Measurements from ENCODE around the gene TRUB2. TPM values are rescaled to one million over a fixed set of nuclear protein-coding genes. Genes with fewer than 3 reads are reported as not detected.

The TRUB2 gene
- total RNA-seq, 2 donors from 2014 or later = 25.6 to 35.9 TPM

- Mint-ChIP-seq H3K27ac (peak overlapping the region; percentile 93 to 99), H3K9me3 (no peaks in the 10 kb centered on the region), H3K36me3 (peaks cover 6 to 20% of the 10 kb centered on the region in 2 donors)
- DNase-seq (ENCODE audit: low spot score in 2 of 2) (no peak), ATAC-seq (peak; percentile 5 to 12)
These were observed 306 bp downstream of the TRUB2 start for GRCh38 chr9:128321879-128322403.

- Mint-ChIP-seq H3K9me3 (no peaks in the 10 kb centered on the region), H3K36me3 (peaks cover 6 to 20% of the 10 kb centered on the region in 2 donors), H3K27ac (peak overlapping the region; percentile 93 to 99)
- DNase-seq (ENCODE audit: low spot score in 2 of 2) (no peak), ATAC-seq (no peak)
These were observed 904 bp downstream of the TRUB2 start for GRCh38 chr9:128321343-128321742.

- Mint-ChIP-seq H3K9me3 (no peaks in the 10 kb centered on the region), H3K27ac (peak overlapping the region; percentile 25 to 65), H3K36me3 (peaks cover 0 to 5% of the 10 kb centered on the region in 2 donors)
- DNase-seq (ENCODE audit: low spot score in 2 of 2) = no peak
- ATAC-seq = peak in 1 of 2 donors; percentile 18
These were observed 4.6 kb downstream of the TRUB2 start for GRCh38 chr9:128317629-128318028.

GRCh38 chr9:128316421-128316820 is 5.8 kb downstream of the TRUB2 start:
- Mint-ChIP-seq H3K27ac (peak overlapping the region in 1 of 2 donors; percentile 65), H3K36me3 (no peaks in the 10 kb centered on the region), H3K9me3 (no peaks in the 10 kb centered on the region)
- DNase-seq (ENCODE audit: low spot score in 2 of 2) (no peak), ATAC-seq (no peak)

- Mint-ChIP-seq H3K36me3 (no peaks in the 10 kb centered on the region), H3K27ac (no peak overlapping the region), H3K9me3 (no peaks in the 10 kb centered on the region)
- no peak for DNase-seq (ENCODE audit: low spot score in 2 of 2)
- no peak for ATAC-seq
These were observed 7.5 kb downstream of the TRUB2 start for GRCh38 chr9:128314697-128315096.

GRCh38 chr9:128310461-128310860 is 11.8 kb downstream of the TRUB2 start:
- ATAC-seq (no peak), DNase-seq (ENCODE audit: low spot score in 2 of 2) (no peak)
- Mint-ChIP-seq H3K36me3 (no peaks in the 10 kb centered on the region), H3K9me3 (no peaks in the 10 kb centered on the region), H3K27ac (no peak overlapping the region)

GRCh38 chr9:128309551-128309950 is 12.7 kb downstream of the TRUB2 start:
- no peaks in the 10 kb centered on the region for H3K9me3 Mint-ChIP-seq
- DNase-seq (ENCODE audit: low spot score in 2 of 2) (no peak), ATAC-seq (no peak)
- no peaks in the 10 kb centered on the region for H3K36me3 Mint-ChIP-seq
- no peak overlapping the region for H3K27ac Mint-ChIP-seq

GRCh38 chr9:128304971-128305288 is 17.3 kb downstream of the TRUB2 start:
- no peaks in the 10 kb centered on the region for H3K36me3 Mint-ChIP-seq
- DNase-seq (ENCODE audit: low spot score in 2 of 2) = no peak
- no peaks in the 10 kb centered on the region for H3K9me3 Mint-ChIP-seq
- no peak for ATAC-seq
- peak overlapping the region; percentile 11 to 62 for H3K27ac Mint-ChIP-seq

- H3K9me3 Mint-ChIP-seq = no peaks in the 10 kb centered on the region
- DNase-seq (ENCODE audit: low spot score in 2 of 2) (no peak), ATAC-seq (no peak)
- H3K36me3 Mint-ChIP-seq = no peaks in the 10 kb centered on the region
- H3K27ac Mint-ChIP-seq = peak overlapping the region; percentile 9 to 79
These were observed 17.9 kb downstream of the TRUB2 start for GRCh38 chr9:128304136-128304970.

GRCh38 chr9:128298535-128299482 is 23.4 kb downstream of the TRUB2 start:
- ATAC-seq = no peak
- Mint-ChIP-seq H3K36me3 (no peaks in the 10 kb centered on the region), H3K27ac (peak overlapping the region in 1 of 2 donors; percentile 47), H3K9me3 (no peaks in the 10 kb centered on the region)
- no peak for DNase-seq (ENCODE audit: low spot score in 2 of 2)

GRCh38 chr9:128297221-128297773 is 24.9 kb downstream of the TRUB2 start:
- no peak for DNase-seq (ENCODE audit: low spot score in 2 of 2)
- H3K27ac Mint-ChIP-seq = peak overlapping the region; percentile 55 to 66
- no peaks in the 10 kb centered on the region for H3K9me3 Mint-ChIP-seq
- H3K36me3 Mint-ChIP-seq = no peaks in the 10 kb centered on the region
- ATAC-seq = no peak

GRCh38 chr9:128296340-128297220 is 25.7 kb downstream of the TRUB2 start:
- ATAC-seq = no peak
- no peaks in the 10 kb centered on the region for H3K9me3 Mint-ChIP-seq
- no peak for DNase-seq (ENCODE audit: low spot score in 2 of 2)
- H3K36me3 Mint-ChIP-seq = no peaks in the 10 kb centered on the region
- peak overlapping the region in 1 of 2 donors; percentile 55 for H3K27ac Mint-ChIP-seq

GRCh38 chr9:128294142-128294541 is 28.1 kb downstream of the TRUB2 start:
- H3K27ac Mint-ChIP-seq = no peak overlapping the region
- H3K36me3 Mint-ChIP-seq = no peaks in the 10 kb centered on the region
- ATAC-seq = no peak
- no peak for DNase-seq (ENCODE audit: low spot score in 2 of 2)
- H3K9me3 Mint-ChIP-seq = no peaks in the 10 kb centered on the region

- Mint-ChIP-seq H3K36me3 (no peaks in the 10 kb centered on the region), H3K27ac (no peak overlapping the region), H3K9me3 (no peaks in the 10 kb centered on the region)
- ATAC-seq = no peak
- DNase-seq (ENCODE audit: low spot score in 2 of 2) = no peak
These were observed 29.2 kb downstream of the TRUB2 start for GRCh38 chr9:128293091-128293490.

GRCh38 chr9:128292009-128292408 is 30.2 kb downstream of the TRUB2 start:
- Mint-ChIP-seq H3K36me3 (no peaks in the 10 kb centered on the region), H3K9me3 (no peaks in the 10 kb centered on the region), H3K27ac (no peak overlapping the region)
- no peak for ATAC-seq
- no peak for DNase-seq (ENCODE audit: low spot score in 2 of 2)

Data from activated naive CD4-positive, alpha-beta T cell treated with anti-CD3 and anti-CD28 coated beads, Interleukin-2, amount 50 U/mL, for 72 hours (primary cell).